Naive thymus-derived CD4-positive, alpha-beta T cell (primary cell): Measurements from ENCODE around the gene WFIKKN2. TPM values are rescaled to one million over a fixed set of nuclear protein-coding genes. Genes with fewer than 3 reads are reported as not detected.
"Not testable (repeated sequence)": the region's sequence is repeated elsewhere in the genome, so short reads cannot be mapped to it uniquely, and the experiment has no call there.

ENCODE experiments used
- ATAC-seq: fragments of 150-1000 bp; cut with Tn5 transposase; 2 replicates; pipeline ENCODE4 v1.10.0; 2021; ENCODE audit warnings: mild to moderate bottlenecking, moderate library complexity
- CTCF ChIA-PET: fragments of 350-600 bp; sonication (Branson Sonifier 250); formaldehyde crosslinking; loops from one replicate; lab custom pipeline; 2021; ENCODE audit warnings: antibody characterized with exemption; lab: Charles Lee
- POLR2A ChIA-PET: fragments of 350-600 bp; sonication (Branson Sonifier 250); formaldehyde crosslinking; loops from one replicate; lab custom pipeline; 2021; ENCODE audit warnings: antibody characterized with exemption, inconsistent platforms; lab: Charles Lee
- DNase-seq, 9 donors: peaks; one replicate each; pipeline versions ENCODE4 v3.0.0 to v3.0.0-alpha.2; 2020 to 2022; ENCODE audit warnings: mixed read lengths in 1 of 9
- H3K27ac ChIP-seq: one replicate; pipeline ENCODE4 v1.7.0; 2013; ENCODE audit warnings: mild to moderate bottlenecking, low read depth, low read length, moderate library complexity
- H3K27me3 ChIP-seq, 2 donors: one replicate each; pipeline ENCODE4 v1.7.0; 2013; ENCODE audit warnings: low read length in 2 of 2, mild to moderate bottlenecking in 2 of 2, moderate library complexity in 2 of 2; ENCODE audit not compliant: control insufficient read depth in 2 of 2, insufficient read depth in 2 of 2
- H3K36me3 ChIP-seq, 3 experiments: 1 replicate in 2 of 3; 2 replicates in 1 of 3; pipeline ENCODE4 v1.7.0; 2013; ENCODE audit warnings: low read length in 3 of 3, mild to moderate bottlenecking in 3 of 3, moderate library complexity in 1 of 3; ENCODE audit not compliant: insufficient read depth in 3 of 3, control insufficient read depth in 2 of 3
- H3K4me1 ChIP-seq, 2 donors: one replicate each; pipeline ENCODE4 v1.7.0; 2013; ENCODE audit warnings: low read length in 2 of 2, mild to moderate bottlenecking in 2 of 2, moderate library complexity in 1 of 2; ENCODE audit not compliant: control insufficient read depth in 2 of 2, insufficient read depth in 2 of 2
- H3K4me3 ChIP-seq: 2 replicates; pipeline ENCODE4 v1.7.0; 2013; ENCODE audit warnings: mild to moderate bottlenecking, low read length
- H3K9me3 ChIP-seq, 3 experiments: 1 replicate in 2 of 3; 2 replicates in 1 of 3; pipeline ENCODE4 v1.7.0; 2013; ENCODE audit warnings: low read length in 3 of 3; ENCODE audit not compliant: control insufficient read depth in 2 of 3
- H3K27ac Mint-ChIP-seq, 9 donors: one replicate each; pipeline ENCODE4 v1.8.0; 2020 to 2022; ENCODE audit warnings: mixed read lengths in 9 of 9, mild to moderate bottlenecking in 8 of 9, moderate library complexity in 5 of 9, inconsistent platforms in 2 of 9
- H3K27me3 Mint-ChIP-seq, 5 donors: one replicate each; pipeline ENCODE4 v1.8.0; 2021 to 2022; ENCODE audit warnings: mixed read lengths in 5 of 5, mild to moderate bottlenecking in 1 of 5
- H3K36me3 Mint-ChIP-seq, 5 donors: one replicate each; pipeline ENCODE4 v1.8.0; 2020 to 2022; ENCODE audit warnings: mixed read lengths in 5 of 5, mild to moderate bottlenecking in 3 of 5, inconsistent platforms in 1 of 5
- H3K4me1 Mint-ChIP-seq, 7 donors: one replicate each; pipeline ENCODE4 v1.8.0; 2020 to 2022; ENCODE audit warnings: mixed read lengths in 7 of 7, mild to moderate bottlenecking in 3 of 7, inconsistent platforms in 1 of 7
- H3K4me3 Mint-ChIP-seq, 10 donors: one replicate each; pipeline ENCODE4 v1.8.0; 2020 to 2022; ENCODE audit warnings: mild to moderate bottlenecking in 10 of 10, mixed read lengths in 10 of 10, moderate library complexity in 6 of 10, inconsistent platforms in 2 of 10
- H3K9me3 Mint-ChIP-seq, 11 donors: one replicate each; pipeline ENCODE4 v1.8.0; 2020 to 2022; ENCODE audit warnings: mixed read lengths in 11 of 11, mild to moderate bottlenecking in 4 of 11, inconsistent platforms in 1 of 11, moderate library complexity in 1 of 11
- intact Hi-C, 2 donors: fragments of 100-400 bp; cut with micrococcal nuclease; formaldehyde crosslinking; loops; one replicate each; pipeline ENCODE4 v1.15.1; 2023
- polyA plus RNA-seq, 2 donors: library from polyadenylated mRNA; unstranded; fragments of 300-500 nt; fragmentation: Illumina TruSeq; gene quantifications; one replicate each; pipeline ENCODE4 v1.2.3, GENCODE V29; 2021
- total RNA-seq, 6 experiments: library from RNA in 5 of 6; stranded (reverse) in 5 of 6; gene quantifications; 1 replicate in 5 of 6; 2 replicates in 1 of 6; pipeline ENCODE4 v1.2.3 and lab custom pipeline; 2021 to 2026

The WFIKKN2 gene
- total and polyA plus RNA-seq, 7 experiments from 2014 or later: not detected

DNA sequence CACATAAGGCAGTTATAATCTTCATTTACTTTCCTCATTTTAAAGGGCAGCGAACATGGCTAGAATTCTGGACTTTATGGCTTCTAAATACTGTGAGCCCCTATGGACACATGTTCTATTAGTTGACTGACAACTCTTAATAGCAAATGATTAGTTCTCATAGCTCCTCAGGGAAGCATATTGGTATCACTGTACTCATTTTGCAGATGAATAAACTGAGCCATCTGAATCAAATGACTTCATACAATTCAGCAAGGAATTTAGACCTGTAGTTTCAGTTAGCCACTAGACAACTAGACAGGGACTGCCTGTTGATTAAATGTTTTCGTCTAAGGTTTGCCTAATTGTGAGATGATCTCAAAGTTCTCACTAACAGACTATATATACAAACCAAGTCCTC, 21.0 kb downstream of the WFIKKN2 start:
- Mint-ChIP-seq H3K27ac (no peak overlapping the region), H3K27me3 (peaks cover 0 to 32% (median 0%) of the 10 kb centered on the region in 5 donors), H3K36me3 (peaks cover 0 to 8% (median 3%) of the 10 kb centered on the region in 5 donors), H3K4me1 (peaks cover 24 to 53% (median 35%) of the 10 kb centered on the region in 7 donors), H3K4me3 (no peak overlapping the region), H3K9me3 (no peaks in the 10 kb centered on the region)
- ATAC-seq: no peak
- DNase-seq: no peak
- Histone ChIP-seq H3K4me3 (no peak overlapping the region), H3K4me1 (peaks cover 8 to 15% of the 10 kb centered on the region in 2 donors), H3K27me3 (no peaks in the 10 kb centered on the region), H3K27ac (no peak overlapping the region), H3K9me3 (no peaks in the 10 kb centered on the region), H3K36me3 (peaks cover 0 to under 1% (median 0%) of the 10 kb centered on the region in 3 experiments)
- intact Hi-C loops: no loop called here
- POLR2A ChIA-PET: interaction anchor here (0.7 to 18.6 kb wide), 6 partner anchors 8 to 106 kb away, joined by 3 to 828 read pairs (median 143); partner anchors contain the start of gene TOB1
- CTCF ChIA-PET: interaction anchor here (0.6 to 10.8 kb wide), 3 partner anchors 95 to 1628 kb away, joined by 3 to 393 read pairs (median 3); no protein-coding TSS in a partner anchor

DNA sequence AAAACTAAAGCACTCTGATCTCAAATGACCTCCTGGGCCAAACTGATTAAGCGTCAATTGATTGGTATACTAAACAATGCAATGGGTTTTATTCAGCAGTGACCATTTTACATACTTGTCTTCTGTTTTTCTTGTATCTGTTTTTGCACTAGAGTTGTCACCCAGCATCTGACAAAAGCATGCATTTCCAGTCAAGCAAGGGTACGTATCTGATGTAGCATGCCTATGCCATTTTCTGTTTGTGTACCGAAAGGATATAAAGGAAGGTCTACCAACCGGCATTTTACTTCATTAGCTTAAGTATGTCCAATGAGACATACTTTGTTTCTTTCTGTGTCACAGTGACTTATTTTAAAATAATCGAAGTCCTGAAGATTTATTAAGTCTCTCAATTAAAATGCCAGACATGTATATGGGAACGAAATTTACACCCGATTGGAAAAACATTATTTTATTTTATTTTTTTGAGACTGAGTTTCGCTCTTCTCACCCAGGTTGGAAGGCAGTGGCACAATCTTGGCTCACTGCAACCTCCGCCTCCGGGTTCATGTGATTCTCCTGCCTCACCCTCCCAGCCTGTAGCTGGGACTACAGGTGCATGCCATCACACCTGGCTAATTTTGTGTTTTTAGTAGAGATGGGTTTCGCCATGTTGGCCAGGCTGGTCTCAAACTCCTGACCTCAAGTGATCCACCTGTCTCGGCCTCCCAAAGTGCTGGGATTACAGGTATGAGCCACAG, 23.3 kb downstream of the WFIKKN2 start:
- DNase-seq (no peak), ATAC-seq (no peak)
- Mint-ChIP-seq H3K27me3 (peaks cover 0 to 26% (median 0%) of the 10 kb centered on the region in 5 donors), H3K36me3 (peaks cover 0 to 23% (median 18%) of the 10 kb centered on the region in 5 donors), H3K4me1 (peaks cover 25 to 53% (median 32%) of the 10 kb centered on the region in 7 donors), H3K9me3 (no peaks in the 10 kb centered on the region), H3K4me3 (no peak overlapping the region), H3K27ac (peak overlapping the region in 2 of 9 donors; percentile 18 to 19)
- ChIA-PET CTCF (interaction anchor here (0.6 to 4.2 kb wide), 2 partner anchors 22 to 91 kb away, joined by 4 to 27 read pairs; no protein-coding TSS in a partner anchor), POLR2A (interaction anchor here (0.7 to 18.6 kb wide), 8 partner anchors 5 to 107 kb away, joined by 3 to 828 read pairs (median 4); partner anchors contain the start of gene TOB1)
- Histone ChIP-seq H3K4me1 (peaks cover 22 to 25% of the 10 kb centered on the region in 2 donors), H3K4me3 (no peak overlapping the region), H3K36me3 (peaks cover 2 to 12% (median 10%) of the 10 kb centered on the region in 3 experiments), H3K27ac (no peak overlapping the region), H3K27me3 (no peaks in the 10 kb centered on the region), H3K9me3 (no peaks in the 10 kb centered on the region)
- intact Hi-C loops: no loop called here

DNA sequence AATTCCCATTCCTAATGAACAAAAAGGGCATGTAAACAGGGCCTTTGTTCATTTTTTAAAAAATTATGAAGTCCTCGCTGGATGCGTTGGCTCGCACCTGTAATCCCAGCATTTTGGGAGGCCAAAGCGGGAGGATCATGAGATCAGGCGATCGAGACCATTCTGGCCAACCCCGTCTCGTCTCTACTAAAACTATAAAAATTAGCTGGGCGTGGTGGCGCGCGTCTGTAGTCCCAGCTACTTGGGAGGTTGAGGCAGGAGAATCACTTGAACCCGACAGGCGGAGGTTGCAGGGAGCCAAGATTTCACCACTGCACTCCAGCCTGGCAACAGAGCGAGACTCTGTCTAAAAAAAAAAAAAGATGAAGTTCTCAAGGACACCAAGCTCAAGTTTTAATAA, 24.3 kb downstream of the WFIKKN2 start:
- intact Hi-C loops, H3K9me3 ChIP-seq, H3K27ac ChIP-seq, H3K4me3 Mint-ChIP-seq, H3K9me3 Mint-ChIP-seq, DNase-seq, ATAC-seq, H3K27me3 ChIP-seq, H3K4me3 ChIP-seq: not testable (repeated sequence)
- ChIA-PET POLR2A (interaction anchor here (0.8 to 18.6 kb wide), 8 partner anchors 4 to 106 kb away, joined by 3 to 828 read pairs (median 6); partner anchors contain the start of gene TOB1), CTCF (interaction anchor here (0.9 to 6.3 kb wide), 3 partner anchors 8 to 97 kb away, joined by 4 to 58 read pairs (median 27); no protein-coding TSS in a partner anchor)
- H3K4me1 ChIP-seq: peaks cover 26 to 30% of the 10 kb centered on the region in 2 donors
- peak overlapping the region in 2 of 9 donors; percentile 59 for H3K27ac Mint-ChIP-seq
- H3K36me3 ChIP-seq: peaks cover 5 to 13% (median 10%) of the 10 kb centered on the region in 3 experiments
- peaks cover 0 to 16% (median 0%) of the 10 kb centered on the region in 5 donors for H3K27me3 Mint-ChIP-seq
- H3K4me1 Mint-ChIP-seq: peaks cover 27 to 56% (median 36%) of the 10 kb centered on the region in 7 donors
- H3K36me3 Mint-ChIP-seq: peaks cover 0 to 28% (median 19%) of the 10 kb centered on the region in 5 donors

DNA sequence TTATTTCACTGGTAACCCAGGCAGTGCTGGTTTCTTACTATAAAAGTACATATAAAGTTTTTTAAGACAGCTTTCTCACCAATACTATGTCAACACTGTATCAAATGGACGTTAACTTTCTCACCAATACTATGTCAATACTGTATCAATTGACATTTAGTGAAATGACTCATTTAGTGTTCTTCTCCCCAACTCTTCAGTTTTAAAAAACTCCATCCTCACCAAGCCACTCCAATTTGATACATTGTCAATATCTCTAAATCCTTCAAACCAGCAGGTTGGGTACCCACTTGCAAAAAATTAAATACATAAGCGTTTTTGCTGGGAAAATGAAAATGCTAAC, 25.9 kb downstream of the WFIKKN2 start:
- DNase-seq (no peak), ATAC-seq (no peak)
- H3K9me3 Mint-ChIP-seq: peaks cover 0 to 5% (median 0%) of the 10 kb centered on the region in 11 donors
- H3K27me3 ChIP-seq: no peaks in the 10 kb centered on the region
- H3K9me3 ChIP-seq: no peaks in the 10 kb centered on the region
- POLR2A ChIA-PET: interaction anchor here (0.6 to 18.6 kb wide), 9 partner anchors 8 to 400 kb away, joined by 3 to 828 read pairs (median 7); no protein-coding TSS in a partner anchor
- peaks cover 5 to 16% (median 13%) of the 10 kb centered on the region in 3 experiments for H3K36me3 ChIP-seq
- H3K36me3 Mint-ChIP-seq: peaks cover 0 to 33% (median 19%) of the 10 kb centered on the region in 5 donors
- CTCF ChIA-PET: interaction anchor here (0.9 to 6.3 kb wide), 6 partner anchors 10 to 96 kb away, joined by 3 to 58 read pairs (median 5); no protein-coding TSS in a partner anchor
- intact Hi-C loops: loop anchor here in 1 of 2 donors (1.0 kb wide), 1 partner anchor 9 kb away; no protein-coding TSS in a partner anchor
- H3K4me1 ChIP-seq: peaks cover 26 to 30% of the 10 kb centered on the region in 2 donors
- no peak overlapping the region for H3K27ac ChIP-seq
- peak overlapping the region in 5 of 10 donors; percentile 7 to 65 (median 43) for H3K4me3 Mint-ChIP-seq
- peaks cover 24 to 52% (median 36%) of the 10 kb centered on the region in 7 donors for H3K4me1 Mint-ChIP-seq
- peaks cover 0 to 4% (median 0%) of the 10 kb centered on the region in 5 donors for H3K27me3 Mint-ChIP-seq
- H3K27ac Mint-ChIP-seq: peak overlapping the region in 7 of 9 donors; percentile 5 to 86 (median 50)
- no peak overlapping the region for H3K4me3 ChIP-seq

DNA sequence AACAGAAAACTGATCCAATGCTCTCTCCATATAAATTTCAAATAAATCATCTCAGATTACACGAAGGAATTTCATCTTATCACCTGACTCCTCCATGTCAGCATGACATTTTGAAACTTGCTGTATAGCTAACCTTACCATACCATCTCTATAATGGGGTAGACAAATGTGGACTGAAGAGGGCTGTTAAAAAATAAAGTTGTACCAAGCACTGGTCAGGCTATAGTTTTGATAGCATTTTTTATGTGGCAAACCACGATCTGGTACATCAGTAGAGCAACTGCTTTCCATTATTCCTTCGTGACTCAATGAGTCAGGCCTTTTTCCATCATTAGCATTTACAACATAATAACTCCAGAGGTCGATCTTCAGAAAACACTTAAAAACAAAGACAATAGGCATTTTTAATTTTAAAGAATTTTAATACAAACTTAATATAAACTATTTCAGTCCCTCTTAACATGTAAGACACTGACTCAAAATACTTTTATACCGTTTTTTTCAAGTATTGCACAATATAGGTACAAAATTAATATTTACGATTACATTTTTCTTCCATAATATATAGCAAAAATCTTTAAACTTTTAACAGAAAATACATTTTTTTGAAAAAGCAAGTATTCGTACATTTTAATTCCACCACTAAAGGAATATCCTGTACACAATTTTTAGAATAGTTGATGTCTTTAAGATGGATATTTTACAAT, 26.6 kb downstream of the WFIKKN2 start:
- H3K27me3 ChIP-seq: no peaks in the 10 kb centered on the region
- DNase-seq (no peak), ATAC-seq (no peak)
- Mint-ChIP-seq H3K4me1 (peaks cover 24 to 52% (median 37%) of the 10 kb centered on the region in 7 donors), H3K9me3 (peaks cover 0 to 5% (median 0%) of the 10 kb centered on the region in 11 donors), H3K27me3 (peaks cover 0 to 4% (median 0%) of the 10 kb centered on the region in 5 donors), H3K36me3 (peaks cover 0 to 33% (median 19%) of the 10 kb centered on the region in 5 donors), H3K27ac (peak overlapping the region in 6 of 9 donors; percentile 5 to 86 (median 40)), H3K4me3 (peak overlapping the region in 9 of 10 donors; percentile 9 to 97 (median 62))
- H3K27ac ChIP-seq: peak overlapping the region; percentile 8
- ChIA-PET POLR2A (interaction anchor here (0.6 to 18.6 kb wide), 7 partner anchors 9 to 233 kb away, joined by 3 to 828 read pairs (median 94); no protein-coding TSS in a partner anchor), CTCF (interaction anchor here (0.7 to 6.3 kb wide), 10 partner anchors 9 to 95 kb away, joined by 3 to 58 read pairs (median 3); no protein-coding TSS in a partner anchor)
- peaks cover 26 to 30% of the 10 kb centered on the region in 2 donors for H3K4me1 ChIP-seq
- peaks cover 5 to 16% (median 13%) of the 10 kb centered on the region in 3 experiments for H3K36me3 ChIP-seq
- intact Hi-C loops: loop anchor here in 1 of 2 donors (1.0 kb wide), 1 partner anchor 10 kb away; no protein-coding TSS in a partner anchor
- no peaks in the 10 kb centered on the region for H3K9me3 ChIP-seq
- no peak overlapping the region for H3K4me3 ChIP-seq
